ENCODE results near the gene LDB3. TPM values are rescaled to one million over a fixed set of nuclear protein-coding genes. Genes with fewer than 3 reads are reported as not detected.
A peak's percentile ranks its signal among the peaks of the same experiment; 100 is the strongest.

The LDB3 gene
- total and polyA plus RNA-seq, 10 donors = 0.14 to 1.2 (median 0.36) TPM; not detected in 2

DNA sequence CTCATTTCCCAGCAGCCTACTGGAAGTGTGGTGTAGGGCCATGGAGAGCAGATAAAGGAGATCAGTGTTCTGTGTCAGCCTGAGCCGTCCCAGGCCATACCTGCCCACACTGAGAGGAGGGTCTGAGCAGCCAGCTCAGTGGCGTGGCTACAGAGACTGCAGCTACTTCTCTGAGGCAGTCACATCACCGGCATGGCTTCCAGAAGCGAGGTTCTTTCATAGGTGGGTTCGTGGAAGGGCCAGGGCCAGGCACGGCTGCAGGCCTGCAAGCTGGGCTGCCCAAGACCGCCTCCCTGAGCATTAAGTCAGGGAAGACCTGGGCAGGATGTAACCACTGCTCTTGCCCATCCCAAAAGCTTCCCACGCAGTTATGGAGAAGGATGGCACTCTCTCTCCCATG, 34.9 kb downstream of the LDB3 start:
- DNase-seq = peak; percentile 67
- TF ChIP-seq POLR2A (IDR thresholded peaks at IDR 0.05) (no peak), POLR2AphosphoS5 (IDR thresholded peaks at IDR 0.05) (no peak)
- TF ChIP-seq, protein P1, sequence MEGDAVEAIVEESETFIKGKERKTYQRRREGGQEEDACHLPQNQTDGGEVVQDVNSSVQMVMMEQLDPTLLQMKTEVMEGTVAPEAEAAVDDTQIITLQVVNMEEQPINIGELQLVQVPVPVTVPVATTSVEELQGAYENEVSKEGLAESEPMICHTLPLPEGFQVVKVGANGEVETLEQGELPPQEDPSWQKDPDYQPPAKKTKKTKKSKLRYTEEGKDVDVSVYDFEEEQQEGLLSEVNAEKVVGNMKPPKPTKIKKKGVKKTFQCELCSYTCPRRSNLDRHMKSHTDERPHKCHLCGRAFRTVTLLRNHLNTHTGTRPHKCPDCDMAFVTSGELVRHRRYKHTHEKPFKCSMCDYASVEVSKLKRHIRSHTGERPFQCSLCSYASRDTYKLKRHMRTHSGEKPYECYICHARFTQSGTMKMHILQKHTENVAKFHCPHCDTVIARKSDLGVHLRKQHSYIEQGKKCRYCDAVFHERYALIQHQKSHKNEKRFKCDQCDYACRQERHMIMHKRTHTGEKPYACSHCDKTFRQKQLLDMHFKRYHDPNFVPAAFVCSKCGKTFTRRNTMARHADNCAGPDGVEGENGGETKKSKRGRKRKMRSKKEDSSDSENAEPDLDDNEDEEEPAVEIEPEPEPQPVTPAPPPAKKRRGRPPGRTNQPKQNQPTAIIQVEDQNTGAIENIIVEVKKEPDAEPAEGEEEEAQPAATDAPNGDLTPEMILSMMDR (IDR thresholded peaks at IDR 0.05 in 8 of 11, conservative IDR thresholded peaks at IDR 0.05 in 3 of 11) = no peak
- intact Hi-C loops (cut with DNase I; ENCODE audit: low total_unique reads) = loop anchor here (10.0 kb wide), 1 partner anchor 192 kb away; no protein-coding TSS in a partner anchor
- WGBS, 5 donors = 87 to 96% (median 89%) methylated on average over 8 of the region's 8 CpGs
- Histone ChIP-seq H3K4me3 (no peak overlapping the region), H3K27ac (no peak overlapping the region), H3K4me1 (no peaks in the 10 kb centered on the region), H3K27me3 (replicated peaks in 1 of 7) (peaks cover 0 to 44% (median 4%) of the 10 kb centered on the region in 7 donors), H3K9me3 (no peaks in the 10 kb centered on the region), H3K36me3 (no peaks in the 10 kb centered on the region)

DNA sequence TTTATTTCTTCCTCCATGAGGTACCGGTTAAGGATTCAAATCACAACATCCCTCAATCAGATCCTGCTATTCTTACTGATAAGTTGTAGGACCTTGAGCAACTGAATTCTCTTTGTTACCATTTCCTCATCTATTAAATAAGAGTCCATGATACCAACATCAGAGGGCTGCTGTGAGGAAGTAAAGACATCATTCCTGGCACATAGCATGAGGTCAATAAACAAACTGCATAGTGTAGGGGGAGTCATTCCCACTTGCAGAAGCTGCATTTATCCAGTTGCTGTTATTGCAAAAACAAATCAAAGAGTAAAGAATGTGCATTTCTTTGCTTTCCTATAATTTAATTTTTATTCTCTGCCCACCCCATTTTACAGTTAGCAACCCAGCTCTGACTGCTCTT, 36.8 kb downstream of the LDB3 start:
- DNase-seq = no peak
- Histone ChIP-seq H3K4me1 (peaks cover 0 to 2% (median 0%) of the 10 kb centered on the region in 6 donors), H3K4me3 (no peak overlapping the region), H3K9me3 (no peaks in the 10 kb centered on the region), H3K27ac (no peak overlapping the region), H3K27me3 (replicated peaks in 1 of 7) (peaks cover 0 to 51% (median 4%) of the 10 kb centered on the region in 7 donors), H3K36me3 (no peaks in the 10 kb centered on the region)
- no peak for TF ChIP-seq POLR2AphosphoS5 (IDR thresholded peaks at IDR 0.05)
- no peak for TF ChIP-seq POLR2A (IDR thresholded peaks at IDR 0.05)
- WGBS, 5 donors = 67 to 82% (median 74%) methylated on average over 1 of the region's 1 CpG
- intact Hi-C loops (cut with DNase I; ENCODE audit: low total_unique reads) = loop anchor here (10.0 kb wide), 1 partner anchor 190 kb away; no protein-coding TSS in a partner anchor

DNA sequence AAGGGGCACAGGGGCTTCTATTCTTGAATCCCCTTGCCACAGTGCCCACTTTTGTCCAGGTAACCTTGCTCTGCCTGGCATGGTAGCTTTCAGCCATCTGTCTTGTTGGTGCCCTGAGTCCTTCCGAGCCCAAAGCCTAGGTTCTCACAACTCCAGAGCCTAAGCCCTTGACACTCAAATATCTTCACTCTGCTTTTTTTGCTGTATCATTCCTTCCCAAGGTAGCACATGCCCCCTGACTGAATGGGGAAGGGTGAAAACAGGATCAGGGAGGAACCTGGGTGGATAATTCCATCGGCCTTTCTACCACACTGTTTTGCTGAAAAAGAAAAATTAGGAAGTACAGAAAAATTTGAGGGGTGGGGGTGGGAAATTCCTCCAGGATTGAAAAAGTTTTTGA, 37.6 kb downstream of the LDB3 start:
- TF ChIP-seq POLR2A (IDR thresholded peaks at IDR 0.05) = no peak
- no peak for TF ChIP-seq POLR2AphosphoS5 (IDR thresholded peaks at IDR 0.05)
- TF ChIP-seq, protein P1 (IDR thresholded peaks at IDR 0.05 in 8 of 11, conservative IDR thresholded peaks at IDR 0.05 in 3 of 11) = no peak
- H3K27ac ChIP-seq = no peak overlapping the region
- no peaks in the 10 kb centered on the region for H3K36me3 ChIP-seq
- H3K4me3 ChIP-seq = no peak overlapping the region
- no peaks in the 10 kb centered on the region for H3K9me3 ChIP-seq
- no peak for DNase-seq
- 80 to 92% (median 88%) methylated on average over 2 of the region's 2 CpGs for WGBS, 5 donors
- peaks cover 5 to 10% (median 6%) of the 10 kb centered on the region in 6 donors for H3K4me1 ChIP-seq
- intact Hi-C loops (cut with DNase I; ENCODE audit: low total_unique reads) = loop anchor here (10.0 kb wide), 1 partner anchor 189 kb away; no protein-coding TSS in a partner anchor
- peaks cover 0 to 51% (median 4%) of the 10 kb centered on the region in 7 donors for H3K27me3 ChIP-seq (replicated peaks in 1 of 7)

DNA sequence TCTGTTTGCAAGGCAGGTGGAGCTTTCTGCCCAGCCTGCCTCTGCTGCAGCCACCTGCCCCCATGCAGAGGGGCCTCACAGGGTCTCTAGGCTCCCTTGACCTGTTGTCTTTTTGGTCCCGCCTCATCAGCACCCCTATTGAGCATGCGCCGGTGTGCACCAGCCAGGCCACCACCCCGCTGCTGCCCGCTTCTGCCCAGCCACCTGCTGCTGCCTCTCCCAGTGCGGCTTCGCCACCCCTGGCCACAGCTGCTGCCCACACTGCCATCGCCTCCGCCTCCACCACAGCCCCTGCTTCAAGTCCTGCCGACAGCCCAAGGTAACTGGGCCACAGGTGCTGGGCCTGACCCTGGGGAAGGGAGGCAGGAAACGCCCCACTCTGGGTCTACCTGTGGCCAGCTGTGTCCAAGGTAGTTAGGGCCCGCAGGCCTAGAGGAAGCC, 38.1 kb downstream of the LDB3 start:
- WGBS, 5 donors = 85 to 95% (median 89%) methylated on average over 12 of the region's 12 CpGs
- Histone ChIP-seq H3K27ac (no peak overlapping the region), H3K4me3 (no peak overlapping the region), H3K9me3 (no peaks in the 10 kb centered on the region), H3K27me3 (replicated peaks in 1 of 7) (peaks cover 0 to 52% (median 7%) of the 10 kb centered on the region in 7 donors), H3K36me3 (no peaks in the 10 kb centered on the region), H3K4me1 (peaks cover 6 to 15% (median 10%) of the 10 kb centered on the region in 6 donors)
- no peak for TF ChIP-seq POLR2A (IDR thresholded peaks at IDR 0.05)
- TF ChIP-seq POLR2AphosphoS5 (IDR thresholded peaks at IDR 0.05) = no peak
- TF ChIP-seq, protein P1 (IDR thresholded peaks at IDR 0.05 in 8 of 11, conservative IDR thresholded peaks at IDR 0.05 in 3 of 11) = no peak
- peak; percentile 71 for DNase-seq
- intact Hi-C loops (cut with DNase I; ENCODE audit: low total_unique reads) = loop anchor here (10.0 kb wide), 1 partner anchor 188 kb away; no protein-coding TSS in a partner anchor

All from spleen (tissue), 11 donors.